Measurements from ENCODE around the gene KLK15.

The KLK15 gene

DNA sequence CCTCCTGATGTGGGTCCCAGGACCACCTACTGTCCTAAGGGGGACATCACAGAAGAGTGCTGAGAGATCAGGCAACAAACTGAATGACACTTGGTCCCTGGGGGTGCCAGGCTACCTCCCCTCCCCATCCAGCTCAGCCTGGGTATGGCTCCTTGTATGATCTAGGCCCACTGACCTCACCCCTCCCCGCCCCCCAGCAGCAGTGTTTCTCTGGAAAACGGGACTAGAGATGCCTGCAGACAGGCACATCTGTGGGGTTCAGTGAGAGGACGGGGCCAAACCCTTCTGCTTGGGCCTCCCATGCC lies 33.9 kb downstream of the KLK15 start:
- Histone ChIP-seq H3K4me1 (ENCODE audit: insufficient read depth, low read length) (peaks cover 8% of the 10 kb centered on the region), H3K9me3 (ENCODE audit: low read length) (no peaks in the 10 kb centered on the region), H3K9ac (ENCODE audit: low read length) (no peak overlapping the region), H3K27me3 (ENCODE audit: control insufficient read depth in 1 of 2, insufficient read depth in 2 of 2, low read length in 2 of 2) (no peaks in the 10 kb centered on the region), H3K4me3 (ENCODE audit: low read depth in 1 of 2, low read length in 2 of 2) (no peak overlapping the region), H3K27ac (ENCODE audit: low read depth, low read length) (no peak overlapping the region), H3K36me3 (ENCODE audit: insufficient read depth, low read length) (peaks cover 18% of the 10 kb centered on the region)

DNA sequence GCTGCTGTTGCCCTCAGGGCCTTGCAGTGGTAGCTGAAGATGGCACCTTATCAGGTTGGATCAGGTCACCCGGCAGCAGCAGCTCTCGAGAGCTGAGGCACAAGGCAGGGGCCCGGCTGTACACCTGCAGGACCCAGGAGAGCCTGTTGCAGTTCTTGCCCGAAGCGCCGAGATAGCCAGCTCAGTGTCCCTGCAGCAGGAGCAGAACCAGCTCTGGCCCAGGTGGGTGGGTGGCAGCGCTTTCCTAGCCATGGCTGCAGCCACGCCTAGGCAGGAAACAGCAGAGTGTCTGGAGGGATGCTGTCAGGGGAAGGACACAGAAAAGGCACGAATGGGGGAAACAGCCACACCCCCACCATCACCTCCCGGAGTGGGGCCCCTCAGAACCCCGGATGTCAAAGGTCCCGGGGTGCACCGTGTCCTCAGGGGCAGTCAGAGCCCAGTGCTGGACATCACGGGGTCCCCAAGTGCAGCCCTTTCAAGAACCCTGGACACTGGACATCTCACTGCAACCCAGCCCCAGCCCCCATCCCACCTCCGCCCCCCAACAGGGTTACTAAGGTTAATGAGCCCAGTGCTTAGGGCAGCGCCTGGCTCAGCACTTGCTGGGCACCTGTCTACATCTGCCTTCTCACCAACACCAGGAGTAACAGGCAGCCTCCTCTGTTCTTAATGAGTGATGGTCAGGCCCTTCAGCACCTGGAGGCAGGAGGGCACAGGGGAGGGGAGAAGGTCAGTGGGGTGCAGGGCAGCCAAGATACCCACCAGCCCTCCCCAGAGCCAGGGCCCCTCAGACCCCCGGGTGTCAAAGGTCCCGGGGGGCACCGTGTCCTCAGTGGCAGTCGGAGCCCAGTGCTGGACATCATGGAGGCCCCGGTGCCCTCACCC lies 34.5 kb downstream of the KLK15 start:
- no peak overlapping the region for H3K27ac ChIP-seq (ENCODE audit: low read depth, low read length)
- H3K4me1 ChIP-seq (ENCODE audit: insufficient read depth, low read length) = peaks cover 8% of the 10 kb centered on the region
- peaks cover 18% of the 10 kb centered on the region for H3K36me3 ChIP-seq (ENCODE audit: insufficient read depth, low read length)
- no peak overlapping the region for H3K9ac ChIP-seq (ENCODE audit: low read length)
- H3K27me3 ChIP-seq (ENCODE audit: control insufficient read depth in 1 of 2, insufficient read depth in 2 of 2, low read length in 2 of 2) = no peaks in the 10 kb centered on the region
- H3K9me3 ChIP-seq (ENCODE audit: low read length) = no peaks in the 10 kb centered on the region
- H3K4me3 ChIP-seq (ENCODE audit: low read depth in 1 of 2, low read length in 2 of 2) = no peak overlapping the region

DNA sequence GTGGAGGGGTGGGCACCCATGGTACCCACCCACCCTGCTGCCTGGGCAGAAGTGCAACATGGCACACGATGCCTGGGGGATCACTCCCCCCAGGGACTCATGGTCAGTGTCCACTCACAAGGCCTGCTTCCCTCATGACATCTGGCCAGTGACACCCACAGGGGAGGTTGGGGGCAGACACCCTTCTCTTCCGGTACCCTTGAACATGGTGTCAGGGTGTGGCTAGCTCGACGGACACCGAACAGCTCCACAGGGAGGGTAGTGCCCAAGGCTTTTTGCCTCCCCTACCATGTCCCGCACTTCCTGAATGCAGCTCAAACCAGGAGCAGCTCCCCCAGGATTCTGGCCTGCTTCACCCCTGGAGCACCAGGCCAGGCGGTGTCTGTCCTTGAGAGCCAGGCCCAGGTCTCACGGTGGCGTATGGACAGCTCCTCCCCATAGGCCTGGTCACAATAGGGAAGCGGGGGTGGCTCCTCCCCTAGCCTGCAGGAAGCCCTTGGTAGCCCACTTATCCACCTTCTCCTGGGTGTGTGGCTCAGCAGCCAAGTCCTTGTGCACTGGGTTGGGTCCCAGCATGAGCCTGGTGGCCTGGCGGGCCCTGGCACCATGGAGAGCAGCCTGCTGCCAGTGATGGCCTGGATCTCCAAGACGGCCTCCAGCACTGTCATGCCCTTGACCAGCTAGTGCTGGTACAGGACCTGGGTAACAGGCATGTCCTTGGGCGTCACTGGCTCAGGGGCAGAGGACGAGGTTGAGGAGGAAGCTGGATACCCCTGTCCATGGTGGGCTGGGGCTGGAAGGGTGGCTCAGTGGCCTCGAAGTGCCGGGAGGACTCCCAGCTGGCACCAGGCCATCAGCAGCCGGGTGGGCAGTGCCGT lies 35.4 kb downstream of the KLK15 start:
- H3K4me1 ChIP-seq (ENCODE audit: insufficient read depth, low read length) = no peaks in the 10 kb centered on the region
- no peak overlapping the region for H3K27ac ChIP-seq (ENCODE audit: low read depth, low read length)
- peaks cover 0 to 8% of the 10 kb centered on the region in 2 donors for H3K27me3 ChIP-seq (ENCODE audit: control insufficient read depth in 1 of 2, insufficient read depth in 2 of 2, low read length in 2 of 2)
- H3K36me3 ChIP-seq (ENCODE audit: insufficient read depth, low read length) = peaks cover 18% of the 10 kb centered on the region
- no peaks in the 10 kb centered on the region for H3K9me3 ChIP-seq (ENCODE audit: low read length)
- no peak overlapping the region for H3K4me3 ChIP-seq (ENCODE audit: low read depth in 1 of 2, low read length in 2 of 2)
- H3K9ac ChIP-seq (ENCODE audit: low read length) = no peak overlapping the region

DNA sequence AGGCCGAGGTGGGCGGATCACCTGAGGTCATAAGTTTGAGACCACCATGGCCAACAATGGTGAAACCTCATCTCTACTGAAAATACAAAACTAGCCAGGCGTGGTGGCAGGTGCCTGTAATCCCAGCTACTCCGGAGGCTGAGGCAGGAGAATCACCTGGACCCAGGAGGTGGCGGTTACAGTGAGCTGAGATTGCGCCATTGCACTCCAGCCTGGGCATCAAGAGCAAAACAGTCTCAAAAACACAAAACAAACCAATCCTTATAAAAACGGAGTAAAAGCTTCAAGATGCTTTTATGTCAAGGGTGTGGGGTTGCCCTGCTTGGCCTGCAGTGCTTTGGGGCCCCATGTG lies 36.0 kb downstream of the KLK15 start:
- no peak overlapping the region for H3K9ac ChIP-seq (ENCODE audit: low read length)
- H3K27ac ChIP-seq (ENCODE audit: low read depth, low read length) = no peak overlapping the region
- no peaks in the 10 kb centered on the region for H3K9me3 ChIP-seq (ENCODE audit: low read length)
- peaks cover 18% of the 10 kb centered on the region for H3K36me3 ChIP-seq (ENCODE audit: insufficient read depth, low read length)
- peaks cover 0 to 8% of the 10 kb centered on the region in 2 donors for H3K27me3 ChIP-seq (ENCODE audit: control insufficient read depth in 1 of 2, insufficient read depth in 2 of 2, low read length in 2 of 2)
- no peaks in the 10 kb centered on the region for H3K4me1 ChIP-seq (ENCODE audit: insufficient read depth, low read length)
- H3K4me3 ChIP-seq (ENCODE audit: low read depth in 1 of 2, low read length in 2 of 2) = no peak overlapping the region

DNA sequence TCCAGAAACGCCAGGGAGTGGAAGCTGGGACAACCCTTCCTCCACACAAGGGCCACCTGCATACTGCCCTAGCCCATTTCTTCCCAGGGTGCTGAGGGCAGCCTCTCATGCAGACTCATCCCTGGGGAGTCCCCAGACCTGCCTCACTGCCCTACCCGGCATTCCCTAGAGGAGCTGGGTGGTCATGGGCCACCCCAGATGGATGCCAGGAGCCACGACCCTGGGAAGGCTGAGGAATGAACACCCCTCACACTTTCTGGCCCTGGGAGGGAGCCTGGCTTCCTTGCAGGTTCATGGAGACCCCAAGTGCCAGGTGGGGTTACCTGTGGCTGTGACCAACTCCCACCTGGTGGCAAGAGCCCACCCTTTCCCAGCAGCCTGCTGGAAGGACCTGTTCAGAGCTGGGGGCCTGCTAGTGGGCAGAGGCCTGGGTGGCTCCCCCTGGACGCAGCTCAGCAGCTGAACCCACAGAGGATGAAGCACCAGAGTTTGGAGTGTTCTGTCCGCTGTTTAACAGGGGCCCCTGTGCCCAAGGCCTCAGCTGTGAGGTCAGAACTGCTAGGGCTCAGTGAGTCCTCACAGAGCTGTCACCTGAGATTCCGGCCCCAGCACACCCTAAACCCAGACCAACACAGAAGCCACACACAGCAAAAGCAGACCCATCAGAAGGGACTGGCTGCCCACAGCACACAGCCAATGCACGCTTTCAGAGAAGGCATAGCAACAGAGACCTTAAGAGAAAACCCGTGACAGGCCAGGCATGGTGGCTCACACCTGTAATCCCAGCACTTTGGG lies 36.5 kb downstream of the KLK15 start:
- H3K27ac ChIP-seq (ENCODE audit: low read depth, low read length) = no peak overlapping the region
- H3K27me3 ChIP-seq (ENCODE audit: control insufficient read depth in 1 of 2, insufficient read depth in 2 of 2, low read length in 2 of 2) = peaks cover 0 to 8% of the 10 kb centered on the region in 2 donors
- peaks cover 18% of the 10 kb centered on the region for H3K36me3 ChIP-seq (ENCODE audit: insufficient read depth, low read length)
- H3K9ac ChIP-seq (ENCODE audit: low read length) = no peak overlapping the region
- no peaks in the 10 kb centered on the region for H3K4me1 ChIP-seq (ENCODE audit: insufficient read depth, low read length)
- no peaks in the 10 kb centered on the region for H3K9me3 ChIP-seq (ENCODE audit: low read length)
- no peak overlapping the region for H3K4me3 ChIP-seq (ENCODE audit: low read depth in 1 of 2, low read length in 2 of 2)

DNA sequence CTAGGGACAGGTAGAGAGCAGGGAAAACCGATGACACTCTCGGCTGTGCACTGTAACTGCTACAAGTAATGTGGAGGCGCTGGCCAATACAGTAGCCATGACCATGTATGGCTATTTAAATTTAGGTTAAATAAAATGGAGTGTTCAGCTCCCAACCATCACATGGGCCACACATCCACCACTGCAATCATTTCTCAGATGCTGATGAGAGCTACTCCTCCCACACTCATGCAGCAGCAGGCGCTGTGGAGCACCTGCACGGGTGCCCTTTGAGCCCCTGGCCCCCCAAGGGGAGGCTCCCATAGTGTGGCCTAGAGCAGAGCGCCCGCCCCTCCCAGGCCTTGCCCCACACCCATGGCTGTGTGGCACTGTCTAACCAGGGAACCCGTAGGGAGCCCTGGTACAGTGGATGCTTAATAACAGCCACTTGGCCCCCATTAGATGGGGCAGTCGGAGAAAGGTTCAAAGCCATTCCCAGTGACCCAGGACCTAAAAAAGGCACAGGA lies 37.2 kb downstream of the KLK15 start:
- Histone ChIP-seq H3K27ac (ENCODE audit: low read depth, low read length) (no peak overlapping the region), H3K4me3 (ENCODE audit: low read depth in 1 of 2, low read length in 2 of 2) (no peak overlapping the region), H3K9me3 (ENCODE audit: low read length) (no peaks in the 10 kb centered on the region), H3K9ac (ENCODE audit: low read length) (no peak overlapping the region), H3K36me3 (ENCODE audit: insufficient read depth, low read length) (peaks cover 18% of the 10 kb centered on the region), H3K27me3 (ENCODE audit: control insufficient read depth in 1 of 2, insufficient read depth in 2 of 2, low read length in 2 of 2) (peaks cover 0 to 8% of the 10 kb centered on the region in 2 donors), H3K4me1 (ENCODE audit: insufficient read depth, low read length) (no peaks in the 10 kb centered on the region)

DNA sequence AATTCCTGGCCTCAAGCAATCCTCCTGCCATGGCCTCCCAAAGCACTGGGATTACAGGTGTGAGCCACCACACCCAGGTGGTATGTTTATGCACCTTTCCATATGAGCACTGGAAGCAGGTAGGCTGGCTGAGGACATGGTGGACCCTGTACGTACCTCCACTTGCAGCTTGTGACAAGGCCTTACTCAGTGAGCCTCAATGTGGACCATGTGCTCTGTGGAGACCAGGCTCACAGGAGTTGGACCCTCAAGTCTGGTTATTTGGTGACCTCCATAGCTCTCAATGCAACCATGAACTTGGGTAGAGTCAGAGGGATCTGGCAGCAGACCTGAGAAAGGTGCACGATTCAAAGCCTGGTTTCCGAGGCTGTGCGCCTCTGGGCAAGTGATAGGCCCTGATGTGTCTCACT lies 37.7 kb downstream of the KLK15 start:
- no peaks in the 10 kb centered on the region for H3K4me1 ChIP-seq (ENCODE audit: insufficient read depth, low read length)
- no peak overlapping the region for H3K27ac ChIP-seq (ENCODE audit: low read depth, low read length)
- no peak overlapping the region for H3K9ac ChIP-seq (ENCODE audit: low read length)
- no peak overlapping the region for H3K4me3 ChIP-seq (ENCODE audit: low read depth in 1 of 2, low read length in 2 of 2)
- H3K36me3 ChIP-seq (ENCODE audit: insufficient read depth, low read length) = peaks cover 18% of the 10 kb centered on the region
- H3K27me3 ChIP-seq (ENCODE audit: control insufficient read depth in 1 of 2, insufficient read depth in 2 of 2, low read length in 2 of 2) = peaks cover 0 to 8% of the 10 kb centered on the region in 2 donors
- H3K9me3 ChIP-seq (ENCODE audit: low read length) = no peaks in the 10 kb centered on the region

DNA sequence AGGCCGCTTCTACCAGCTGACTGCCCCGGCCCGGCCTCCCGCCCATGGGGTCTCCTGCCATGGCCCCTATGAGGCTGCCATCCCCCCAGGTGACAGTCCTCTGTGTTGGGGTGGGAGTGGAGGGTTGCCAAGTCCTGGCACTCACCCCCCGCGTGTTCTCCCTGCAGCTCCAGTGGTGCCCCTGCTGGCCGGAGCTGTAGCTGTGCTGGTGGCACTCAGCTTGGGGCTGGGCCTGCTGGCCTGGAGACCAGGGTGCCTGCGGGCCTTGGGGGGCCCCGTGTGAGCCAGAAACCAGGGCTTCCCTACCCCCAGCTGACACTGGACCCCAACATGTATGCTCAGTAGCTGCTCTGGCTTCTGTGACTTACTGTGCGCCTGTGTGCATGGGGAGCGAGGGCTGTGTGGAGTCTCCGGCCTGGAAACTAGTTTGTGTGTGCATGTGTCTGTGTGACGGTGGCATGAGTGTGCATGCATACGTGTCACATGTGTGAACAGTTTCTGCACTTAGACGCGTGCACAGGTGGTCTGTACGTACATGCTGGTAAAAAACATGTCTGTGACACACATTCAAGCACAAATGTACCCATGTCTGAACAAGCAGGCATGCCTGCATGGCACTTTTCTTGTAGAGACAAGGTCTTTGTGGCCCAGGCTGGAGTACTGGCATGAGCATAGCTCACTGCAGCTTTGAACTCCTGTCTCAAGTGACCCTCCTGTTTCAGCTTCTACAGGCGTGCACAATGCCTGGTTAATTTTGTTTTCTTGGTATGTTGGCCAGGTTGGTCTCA lies 38.3 kb downstream of the KLK15 start:
- H3K4me1 ChIP-seq (ENCODE audit: insufficient read depth, low read length) = no peaks in the 10 kb centered on the region
- H3K27ac ChIP-seq (ENCODE audit: low read depth, low read length) = no peak overlapping the region
- no peak overlapping the region for H3K4me3 ChIP-seq (ENCODE audit: low read depth in 1 of 2, low read length in 2 of 2)
- no peak overlapping the region for H3K9ac ChIP-seq (ENCODE audit: low read length)
- no peaks in the 10 kb centered on the region for H3K9me3 ChIP-seq (ENCODE audit: low read length)
- H3K27me3 ChIP-seq (ENCODE audit: control insufficient read depth in 1 of 2, insufficient read depth in 2 of 2, low read length in 2 of 2) = peaks cover 0 to 8% of the 10 kb centered on the region in 2 donors
- H3K36me3 ChIP-seq (ENCODE audit: insufficient read depth, low read length) = peaks cover 18% of the 10 kb centered on the region

DNA sequence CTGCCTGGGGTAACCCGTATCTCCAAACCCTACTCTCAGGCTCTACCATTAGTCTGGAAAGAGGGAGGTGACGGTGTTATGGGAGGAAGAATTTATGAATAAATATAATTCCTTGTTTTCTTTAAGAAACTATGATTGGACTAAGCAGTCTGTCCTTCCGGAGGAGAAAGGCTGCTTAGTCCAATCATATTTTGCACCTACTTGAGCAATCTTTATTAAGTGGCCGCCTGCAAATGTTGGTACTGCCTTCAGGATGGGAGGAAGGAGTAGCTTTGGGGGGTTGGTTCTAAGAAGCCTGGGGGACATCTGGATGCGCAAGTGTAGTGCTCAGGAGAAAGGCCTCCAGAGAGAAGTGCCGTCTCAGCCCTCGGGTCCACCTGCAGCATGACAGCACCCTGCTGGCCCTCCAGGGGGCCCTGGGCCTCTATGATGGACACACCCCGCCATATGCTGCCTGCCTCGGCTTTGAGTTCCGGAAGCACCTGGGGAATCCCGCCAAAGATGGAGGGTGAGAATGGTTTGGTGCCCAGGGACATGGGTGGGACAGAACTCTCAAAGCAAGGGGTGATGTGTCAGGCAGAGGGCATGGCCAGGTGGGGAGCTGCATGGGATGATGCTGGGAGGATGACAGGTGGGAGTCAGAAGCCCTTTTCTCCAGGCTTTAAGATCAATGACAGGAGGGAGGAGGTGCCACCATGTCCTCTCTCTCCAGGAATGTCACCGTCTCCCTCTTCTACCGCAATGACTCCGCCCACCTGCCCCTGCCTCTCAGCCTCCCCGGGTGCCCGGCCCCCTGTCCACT lies 39.1 kb downstream of the KLK15 start:
- Histone ChIP-seq H3K27ac (ENCODE audit: low read depth, low read length) (no peak overlapping the region), H3K4me1 (ENCODE audit: insufficient read depth, low read length) (no peaks in the 10 kb centered on the region), H3K27me3 (ENCODE audit: control insufficient read depth in 1 of 2, insufficient read depth in 2 of 2, low read length in 2 of 2) (peaks cover 0 to 8% of the 10 kb centered on the region in 2 donors), H3K9ac (ENCODE audit: low read length) (no peak overlapping the region), H3K4me3 (ENCODE audit: low read depth in 1 of 2, low read length in 2 of 2) (no peak overlapping the region), H3K9me3 (ENCODE audit: low read length) (no peaks in the 10 kb centered on the region), H3K36me3 (ENCODE audit: insufficient read depth, low read length) (peaks cover 18% of the 10 kb centered on the region)

DNA sequence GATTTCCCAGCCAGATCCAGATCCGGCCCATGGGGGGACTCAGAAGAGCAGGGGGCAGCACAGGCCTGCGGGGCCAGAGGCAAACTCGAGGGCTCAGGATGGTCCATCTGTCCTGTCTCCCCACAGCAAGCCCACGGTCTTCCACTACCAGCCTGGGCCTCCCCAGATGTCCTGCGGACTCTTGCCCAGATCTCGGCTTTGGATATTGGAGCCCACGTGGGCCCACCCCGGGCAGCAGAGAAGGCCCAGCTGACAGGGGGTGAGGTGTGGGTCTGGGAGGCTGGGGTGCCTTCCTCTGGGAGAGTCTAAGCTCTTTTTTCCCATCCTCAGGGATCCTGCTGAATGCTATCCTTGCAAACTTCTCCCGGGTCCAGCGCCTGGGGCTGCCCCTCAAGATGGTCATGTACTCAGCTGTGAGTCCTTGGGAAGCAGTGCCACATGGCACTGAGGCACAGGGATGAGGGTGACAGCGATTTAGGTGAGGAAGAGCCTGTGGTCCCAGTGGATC lies 39.8 kb downstream of the KLK15 start:
- Histone ChIP-seq H3K4me3 (ENCODE audit: low read depth in 1 of 2, low read length in 2 of 2) (no peak overlapping the region), H3K9me3 (ENCODE audit: low read length) (no peaks in the 10 kb centered on the region), H3K36me3 (ENCODE audit: insufficient read depth, low read length) (peaks cover 18% of the 10 kb centered on the region), H3K9ac (ENCODE audit: low read length) (no peak overlapping the region), H3K27me3 (ENCODE audit: control insufficient read depth in 1 of 2, insufficient read depth in 2 of 2, low read length in 2 of 2) (peaks cover 0 to 8% of the 10 kb centered on the region in 2 donors), H3K27ac (ENCODE audit: low read depth, low read length) (no peak overlapping the region), H3K4me1 (ENCODE audit: insufficient read depth, low read length) (no peaks in the 10 kb centered on the region)

Measured in muscle layer of colon (tissue), 2 donors.